Stomach smooth muscle (tissue), 2 donors: ENCODE data around the gene ETS2.

ENCODE experiments used
- H3K27ac ChIP-seq: one replicate; pipeline ENCODE4 v1.7.0; 2013; ENCODE audit warnings: mild to moderate bottlenecking, low read length, inconsistent platforms
- H3K27me3 ChIP-seq, 2 donors: one replicate each; pipeline ENCODE4 v1.7.0; 2013; ENCODE audit warnings: low read length in 2 of 2; ENCODE audit not compliant: insufficient read depth in 2 of 2, control insufficient read depth in 1 of 2
- H3K36me3 ChIP-seq, 2 donors: one replicate each; pipeline ENCODE4 v1.7.0; 2013; ENCODE audit warnings: low read length in 2 of 2; ENCODE audit not compliant: control insufficient read depth in 2 of 2, insufficient read depth in 2 of 2
- H3K4me1 ChIP-seq: one replicate; pipeline ENCODE4 v1.7.0; 2013; ENCODE audit warnings: low read length; ENCODE audit not compliant: control insufficient read depth, insufficient read depth
- H3K4me3 ChIP-seq, 2 donors: one replicate each; pipeline ENCODE4 v1.7.0; 2013; ENCODE audit warnings: low read length in 2 of 2
- H3K9ac ChIP-seq, 2 donors: one replicate each; pipeline ENCODE4 v1.7.0; 2013; ENCODE audit warnings: low read length in 2 of 2, mild to moderate bottlenecking in 1 of 2
- H3K9me3 ChIP-seq, 2 donors: one replicate each; pipeline ENCODE4 v1.7.0; 2013; ENCODE audit warnings: low read length in 2 of 2; ENCODE audit not compliant: control insufficient read depth in 2 of 2
- donor health status: healthy.
- donor health status: Pancreatic carcinoma.

ETS2 gene

GRCh38 chr21:38852708-38853107, 47.0 kb downstream of the ETS2 start:
- no peaks in the 10 kb centered on the region for H3K9me3 ChIP-seq
- no peaks in the 10 kb centered on the region for H3K4me1 ChIP-seq
- H3K9ac ChIP-seq = no peak overlapping the region
- H3K4me3 ChIP-seq = no peak overlapping the region
- H3K27me3 ChIP-seq = no peaks in the 10 kb centered on the region
- no peak overlapping the region for H3K27ac ChIP-seq
- H3K36me3 ChIP-seq = no peaks in the 10 kb centered on the region

GRCh38 chr21:38853421-38853919, 47.7 kb downstream of the ETS2 start:
- H3K36me3 ChIP-seq = no peaks in the 10 kb centered on the region
- H3K27ac ChIP-seq = no peak overlapping the region
- H3K4me1 ChIP-seq = no peaks in the 10 kb centered on the region
- no peaks in the 10 kb centered on the region for H3K9me3 ChIP-seq
- no peak overlapping the region for H3K4me3 ChIP-seq
- no peaks in the 10 kb centered on the region for H3K27me3 ChIP-seq
- no peak overlapping the region for H3K9ac ChIP-seq

- Histone ChIP-seq H3K9me3 (no peaks in the 10 kb centered on the region), H3K27ac (no peak overlapping the region), H3K27me3 (no peaks in the 10 kb centered on the region), H3K4me3 (no peak overlapping the region), H3K9ac (no peak overlapping the region), H3K4me1 (peaks cover 2% of the 10 kb centered on the region), H3K36me3 (no peaks in the 10 kb centered on the region)
Observed at GRCh38 chr21:38857152-38857825, 51.6 kb downstream of the ETS2 start.

- no peak overlapping the region for H3K27ac ChIP-seq
- no peak overlapping the region for H3K9ac ChIP-seq
- no peaks in the 10 kb centered on the region for H3K9me3 ChIP-seq
- no peaks in the 10 kb centered on the region for H3K36me3 ChIP-seq
- H3K4me1 ChIP-seq = peaks cover 2% of the 10 kb centered on the region
- H3K4me3 ChIP-seq = no peak overlapping the region
- H3K27me3 ChIP-seq = no peaks in the 10 kb centered on the region
Observed at GRCh38 chr21:38858026-38858811, 52.5 kb downstream of the ETS2 start.

GRCh38 chr21:38858812-38859205, 53.1 kb downstream of the ETS2 start:
- H3K4me1 ChIP-seq = peaks cover 2% of the 10 kb centered on the region
- no peak overlapping the region for H3K4me3 ChIP-seq

GRCh38 chr21:38859852-38860251, 54.1 kb downstream of the ETS2 start:
- Histone ChIP-seq H3K36me3 (no peaks in the 10 kb centered on the region), H3K4me1 (peaks cover 2% of the 10 kb centered on the region), H3K9me3 (no peaks in the 10 kb centered on the region), H3K9ac (no peak overlapping the region), H3K4me3 (no peak overlapping the region), H3K27me3 (no peaks in the 10 kb centered on the region), H3K27ac (no peak overlapping the region)

More at GRCh38 chr21:38858812-38859205, 53.1 kb downstream of the ETS2 start:
- H3K36me3 ChIP-seq = no peaks in the 10 kb centered on the region
- no peaks in the 10 kb centered on the region for H3K27me3 ChIP-seq
- H3K27ac ChIP-seq = no peak overlapping the region
- H3K9ac ChIP-seq = no peak overlapping the region
- H3K9me3 ChIP-seq = no peaks in the 10 kb centered on the region

GRCh38 chr21:38861056-38861455, 55.3 kb downstream of the ETS2 start:
- Histone ChIP-seq H3K4me3 (no peak overlapping the region), H3K36me3 (no peaks in the 10 kb centered on the region), H3K27ac (no peak overlapping the region), H3K27me3 (no peaks in the 10 kb centered on the region), H3K9ac (no peak overlapping the region), H3K4me1 (peaks cover 2% of the 10 kb centered on the region), H3K9me3 (no peaks in the 10 kb centered on the region)

- H3K36me3 ChIP-seq = no peaks in the 10 kb centered on the region
- H3K27ac ChIP-seq = no peak overlapping the region
- H3K9ac ChIP-seq = no peak overlapping the region
Observed at GRCh38 chr21:38861989-38862683, 56.4 kb downstream of the ETS2 start.

GRCh38 chr21:38863291-38863690, 57.6 kb downstream of the ETS2 start:
- Histone ChIP-seq H3K27me3 (no peaks in the 10 kb centered on the region), H3K4me3 (no peak overlapping the region), H3K36me3 (no peaks in the 10 kb centered on the region), H3K4me1 (peaks cover 2% of the 10 kb centered on the region), H3K27ac (no peak overlapping the region), H3K9ac (no peak overlapping the region), H3K9me3 (no peaks in the 10 kb centered on the region)

More at GRCh38 chr21:38861989-38862683, 56.4 kb downstream of the ETS2 start:
- Histone ChIP-seq H3K4me1 (peaks cover 2% of the 10 kb centered on the region), H3K27me3 (no peaks in the 10 kb centered on the region), H3K4me3 (no peak overlapping the region), H3K9me3 (no peaks in the 10 kb centered on the region)

GRCh38 chr21:38863843-38864363, 58.2 kb downstream of the ETS2 start:
- Histone ChIP-seq H3K27me3 (no peaks in the 10 kb centered on the region), H3K27ac (no peak overlapping the region), H3K36me3 (no peaks in the 10 kb centered on the region)

More at GRCh38 chr21:38863843-38864363, 58.2 kb downstream of the ETS2 start:
- Histone ChIP-seq H3K4me1 (peaks cover 2% of the 10 kb centered on the region), H3K9me3 (no peaks in the 10 kb centered on the region), H3K9ac (no peak overlapping the region), H3K4me3 (no peak overlapping the region)
